Lower leg skin (tissue), 4 donors: Measurements from ENCODE around the gene EFTUD2. TPM values are rescaled to one million over a fixed set of nuclear protein-coding genes. Genes with fewer than 3 reads are reported as not detected.

Experiments
- DNase-seq, 2 donors: peaks; one replicate each; pipeline ENCODE4 v3.0.0-alpha.2; 2019; ENCODE audit warnings: low spot score in 2 of 2
- H3K4me3 ChIP-seq: fragments of 200-600 bp; sonication (generic); 2 replicates; pipeline ENCODE4 v1.5.1; 2017; ENCODE audit warnings: mild to moderate bottlenecking, low read depth; ENCODE audit not compliant: poor library complexity, severe bottlenecking
- CTCF ChIP-seq, 3 donors: fragments of 450-650 bp; IDR thresholded peaks; one replicate each; pipeline ENCODE4 v1.5.1; 2016; ENCODE audit warnings: antibody characterized with exemption in 3 of 3, mild to moderate bottlenecking in 3 of 3, moderate library complexity in 2 of 3
- POLR2A ChIP-seq, 2 donors: fragments of 450-650 bp; IDR thresholded peaks; one replicate each; pipeline ENCODE4 v1.6.1; 2016 to 2017; ENCODE audit warnings: antibody characterized with exemption in 2 of 2, mild to moderate bottlenecking in 1 of 2, moderate library complexity in 1 of 2
- WGBS, 2 donors: methylation state at CpG; one replicate each; pipeline ENCODE4 v1.1.5; 2018; 5-methylcytosine and 5-hydroxymethylcytosine counted together
- intact Hi-C: fragments of 100-400 bp; cut with DNase I; formaldehyde crosslinking; loops from one replicate; pipeline ENCODE4 v1.15.0; 2023; ENCODE audit warnings: low total_unique reads
- total RNA-seq, 4 donors: library from RNA; depleted of rRNA; stranded (reverse); fragments of >200 nt; gene quantifications; one replicate each; pipeline ENCODE4 v1.1.0, GENCODE V29; 2016

EFTUD2 gene
- total RNA-seq, 4 donors from 2014 or later: 45.0 to 69.2 (median 51.5) TPM

- DNase-seq: no peak
- 90% methylated on average over 7 of the region's 7 CpGs for WGBS, 2 donors
- intact Hi-C loops: no loop called here
- no peak overlapping the region for H3K4me3 ChIP-seq
- no peak for TF ChIP-seq POLR2A (IDR thresholded peaks at IDR 0.05)
- no peak for TF ChIP-seq CTCF (IDR thresholded peaks at IDR 0.05)
Observed at GRCh38 chr17:44928950-44929720, 29.9 kb upstream of the EFTUD2 start.

DNA sequence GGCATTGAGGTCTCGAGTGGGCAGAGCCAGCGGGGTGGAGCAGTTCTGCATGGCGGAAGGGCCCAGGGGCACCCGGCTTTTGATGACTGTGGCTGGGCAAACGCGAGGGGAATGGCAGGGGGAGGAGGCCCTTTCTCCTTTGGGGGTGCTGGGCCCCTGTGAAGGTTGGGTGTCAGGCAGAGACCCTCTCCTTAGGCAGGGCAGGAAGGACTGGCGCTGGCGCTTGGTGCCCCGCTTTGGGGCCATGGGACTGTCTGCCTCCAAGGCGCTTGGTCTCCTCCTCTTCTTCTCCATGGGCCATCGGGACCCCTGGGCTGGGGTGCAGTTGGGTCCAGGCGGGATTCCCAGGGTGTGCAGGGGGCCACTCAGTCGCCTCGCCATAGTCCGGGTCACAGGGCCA, 28.9 kb upstream of the EFTUD2 start:
- 94 to 95% methylated on average over 10 to 13 of the region's 15 CpGs for WGBS, 2 donors

GRCh38 chr17:44927696-44928095, 28.5 kb upstream of the EFTUD2 start:
- WGBS, 2 donors: 96 to 97% methylated on average over 3 of the region's 3 CpGs
- no peak for TF ChIP-seq CTCF (IDR thresholded peaks at IDR 0.05)
- TF ChIP-seq POLR2A (IDR thresholded peaks at IDR 0.05): no peak
- no peak overlapping the region for H3K4me3 ChIP-seq
- intact Hi-C loops: no loop called here
- DNase-seq: no peak

More for the DNA sequence above, 28.9 kb upstream of the EFTUD2 start:
- no peak overlapping the region for H3K4me3 ChIP-seq
- intact Hi-C loops: no loop called here
- DNase-seq: no peak
- TF ChIP-seq POLR2A (IDR thresholded peaks at IDR 0.05) (no peak), CTCF (IDR thresholded peaks at IDR 0.05) (no peak)

DNA sequence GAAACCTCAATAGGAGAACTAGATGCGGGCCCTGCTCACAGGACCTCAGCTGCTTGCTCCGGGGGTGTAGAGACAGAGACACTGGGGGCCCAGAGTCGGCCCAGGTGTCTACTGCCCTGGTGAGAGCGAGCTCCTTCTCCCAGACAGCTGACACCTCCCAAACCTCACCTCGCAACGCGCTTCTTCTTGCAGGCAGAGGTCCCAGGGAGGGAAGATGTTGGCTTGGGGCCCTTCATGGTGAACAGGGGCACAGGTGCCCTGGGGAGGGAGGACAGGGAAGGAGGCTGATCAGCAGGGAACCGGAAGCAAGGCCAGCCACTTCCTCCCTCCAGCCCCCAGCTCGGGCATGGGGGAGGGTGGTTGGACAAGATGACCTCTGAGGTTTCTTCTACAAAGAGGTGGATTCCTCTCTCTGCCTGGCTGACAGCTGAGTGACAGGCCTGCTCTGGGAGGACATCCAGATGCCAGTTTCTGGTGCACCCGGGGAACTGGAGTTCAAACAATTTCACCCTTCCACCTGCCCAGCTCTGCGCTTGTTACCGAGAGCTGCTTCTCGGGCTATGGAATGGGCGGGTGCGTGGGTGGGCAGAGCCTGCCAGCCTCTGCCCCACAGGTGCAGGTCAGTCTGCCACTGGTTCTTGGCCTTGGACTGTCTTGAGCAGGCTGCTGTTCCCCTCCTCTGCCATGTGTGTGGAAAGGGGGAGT, 27.7 kb upstream of the EFTUD2 start:
- no peak overlapping the region for H3K4me3 ChIP-seq
- WGBS, 2 donors: 91% methylated on average over 14 to 15 of the region's 15 CpGs
- intact Hi-C loops: no loop called here
- TF ChIP-seq POLR2A (IDR thresholded peaks at IDR 0.05) (no peak), CTCF (IDR thresholded peaks at IDR 0.05) (no peak)
- DNase-seq: no peak

DNA sequence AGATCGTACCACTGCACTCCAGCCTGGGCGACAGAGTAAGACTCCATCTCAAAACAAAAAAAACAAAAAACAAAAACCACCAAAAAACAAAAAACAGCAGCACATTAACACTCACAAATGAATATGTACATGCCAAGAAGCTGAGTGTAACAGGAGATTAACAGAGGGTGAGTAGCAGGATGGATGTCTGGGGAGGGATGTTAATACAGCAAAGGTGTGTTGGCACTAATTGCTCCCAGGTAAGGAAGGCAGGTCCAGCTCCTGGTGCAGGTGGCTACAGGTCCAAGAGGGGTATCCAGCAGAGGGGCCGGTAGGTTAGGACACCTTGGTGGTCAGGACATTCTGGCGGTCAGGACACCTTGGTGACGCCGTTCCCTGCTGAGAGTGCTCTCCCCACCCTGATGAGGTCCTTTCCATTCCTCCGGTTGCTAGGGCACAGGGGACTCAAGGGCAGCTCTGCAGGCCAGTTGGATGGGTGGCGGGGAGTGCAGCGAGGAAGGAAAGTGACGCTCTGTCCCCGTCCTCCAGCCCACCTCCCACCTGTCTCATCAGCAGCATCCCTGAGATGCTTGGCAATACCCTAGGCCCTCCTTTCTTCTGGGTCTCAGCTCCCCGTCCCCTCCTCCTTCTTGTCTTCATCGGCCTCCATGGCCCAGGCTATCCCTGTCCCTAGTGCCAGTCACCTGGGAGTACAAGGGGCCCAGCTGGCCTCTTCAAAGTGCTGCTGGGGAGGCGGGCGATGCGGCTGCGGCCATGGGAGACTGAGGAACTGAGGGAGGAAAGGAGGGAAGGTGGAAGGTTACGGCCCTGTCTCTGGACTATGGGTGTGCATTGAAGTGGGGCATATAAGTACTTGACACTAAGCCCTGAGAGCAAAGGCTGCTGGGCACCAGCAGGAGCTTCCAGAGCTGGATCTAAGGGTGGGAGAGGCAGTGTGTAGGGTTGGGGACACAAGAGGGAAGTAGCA, 26.8 kb upstream of the EFTUD2 start:
- WGBS, 2 donors: 96 to 97% methylated on average over 18 of the region's 18 CpGs
- no peak overlapping the region for H3K4me3 ChIP-seq
- no peak for DNase-seq
- TF ChIP-seq POLR2A (IDR thresholded peaks at IDR 0.05): no peak
- TF ChIP-seq CTCF (IDR thresholded peaks at IDR 0.05): no peak
- intact Hi-C loops: no loop called here
